HG02571 (cell line): ENCODE measurements around the gene BAZ1B.
"Not testable (repeated sequence)": the region's sequence is repeated elsewhere in the genome, so short reads cannot be mapped to it uniquely, and the experiment has no call there.

Experiments
- ATAC-seq: cut with Tn5 transposase; IDR thresholded peaks from one replicate; pipeline ENCODE4 v1.9.1; 2021; ENCODE audit warnings: mild to moderate bottlenecking, moderate library complexity; ENCODE audit not compliant: unreplicated experiment

BAZ1B gene

GRCh38 chr7:73429622-73430505, 92.2 kb downstream of the BAZ1B start:
- no peak for ATAC-seq

DNA sequence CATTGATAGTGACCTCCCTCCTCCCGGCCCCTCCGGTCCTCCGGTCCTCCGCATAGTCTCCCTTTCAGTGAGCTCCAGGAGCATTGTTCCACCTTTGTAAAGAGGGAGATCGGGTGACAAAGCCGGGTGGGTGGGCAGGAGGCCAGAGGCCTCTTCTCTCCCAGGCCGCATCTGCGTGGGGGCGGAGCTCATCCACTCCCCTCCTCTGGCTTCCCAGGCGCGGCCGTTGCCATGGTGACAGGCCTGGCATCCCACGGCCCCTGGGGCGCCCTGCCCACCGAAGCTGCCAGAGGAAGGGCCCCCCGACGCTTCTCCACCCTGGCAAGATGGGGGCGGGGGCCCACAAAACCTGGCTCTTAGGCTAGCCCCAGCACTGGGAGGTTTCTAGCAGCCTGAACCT, 92.9 kb downstream of the BAZ1B start:
- no peak for ATAC-seq

DNA sequence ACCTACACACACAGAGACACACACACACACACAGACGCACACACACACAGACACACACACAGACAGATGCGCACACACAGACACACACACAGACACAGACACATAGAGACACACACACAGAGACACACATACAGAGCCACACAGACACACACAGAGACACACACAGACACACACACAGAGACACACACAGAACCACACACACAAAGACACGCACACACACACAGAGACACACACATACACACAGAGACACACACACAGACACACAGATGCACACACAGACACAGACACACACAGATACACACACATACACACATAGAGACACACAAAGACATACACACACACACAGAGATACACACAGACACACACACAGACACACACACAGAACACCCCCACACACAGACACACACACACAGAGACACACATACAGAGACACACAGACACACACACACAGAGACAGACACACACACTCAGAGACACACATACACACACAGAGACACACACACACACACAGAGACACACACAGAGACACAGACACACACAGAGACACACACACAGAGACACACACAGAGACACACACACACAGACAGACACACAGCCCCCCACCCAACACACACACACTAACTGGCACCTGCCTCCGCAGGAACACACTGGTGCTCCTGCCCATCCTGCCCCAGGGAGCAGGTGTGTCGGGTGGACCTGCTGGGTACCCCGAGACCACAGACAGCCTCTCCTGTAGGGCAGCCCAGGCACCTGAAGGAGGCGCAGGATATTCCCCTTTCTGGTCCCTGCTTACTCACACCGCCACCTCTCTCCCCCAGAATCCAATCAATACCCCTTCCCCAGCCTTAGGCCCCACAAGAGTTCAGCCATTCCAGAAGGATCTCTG, 93.9 kb downstream of the BAZ1B start:
- no peak for ATAC-seq

GRCh38 chr7:73426016-73426415, 96.1 kb downstream of the BAZ1B start:
- ATAC-seq = no peak

GRCh38 chr7:73425356-73425983, 96.6 kb downstream of the BAZ1B start:
- ATAC-seq = no peak

DNA sequence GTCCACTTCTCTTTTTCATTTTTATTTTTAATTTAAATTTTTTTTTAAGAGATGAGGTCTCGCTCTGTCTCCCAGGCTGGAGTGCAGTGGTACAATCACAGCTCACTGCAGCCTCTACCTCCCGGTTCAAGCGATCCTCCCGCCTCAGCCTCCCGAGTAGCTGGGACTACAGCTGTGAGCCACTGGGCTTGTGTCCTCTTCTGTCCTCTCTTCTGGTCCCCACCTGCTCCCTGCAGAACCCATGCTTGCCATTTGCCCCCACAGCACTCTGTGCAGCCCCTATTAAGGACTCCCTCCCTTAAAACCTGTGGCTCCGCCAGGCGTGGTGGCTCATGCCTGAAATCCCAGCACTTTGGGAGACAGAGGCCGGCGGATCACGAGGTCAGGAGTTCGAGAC, 97.6 kb downstream of the BAZ1B start:
- no peak for ATAC-seq

DNA sequence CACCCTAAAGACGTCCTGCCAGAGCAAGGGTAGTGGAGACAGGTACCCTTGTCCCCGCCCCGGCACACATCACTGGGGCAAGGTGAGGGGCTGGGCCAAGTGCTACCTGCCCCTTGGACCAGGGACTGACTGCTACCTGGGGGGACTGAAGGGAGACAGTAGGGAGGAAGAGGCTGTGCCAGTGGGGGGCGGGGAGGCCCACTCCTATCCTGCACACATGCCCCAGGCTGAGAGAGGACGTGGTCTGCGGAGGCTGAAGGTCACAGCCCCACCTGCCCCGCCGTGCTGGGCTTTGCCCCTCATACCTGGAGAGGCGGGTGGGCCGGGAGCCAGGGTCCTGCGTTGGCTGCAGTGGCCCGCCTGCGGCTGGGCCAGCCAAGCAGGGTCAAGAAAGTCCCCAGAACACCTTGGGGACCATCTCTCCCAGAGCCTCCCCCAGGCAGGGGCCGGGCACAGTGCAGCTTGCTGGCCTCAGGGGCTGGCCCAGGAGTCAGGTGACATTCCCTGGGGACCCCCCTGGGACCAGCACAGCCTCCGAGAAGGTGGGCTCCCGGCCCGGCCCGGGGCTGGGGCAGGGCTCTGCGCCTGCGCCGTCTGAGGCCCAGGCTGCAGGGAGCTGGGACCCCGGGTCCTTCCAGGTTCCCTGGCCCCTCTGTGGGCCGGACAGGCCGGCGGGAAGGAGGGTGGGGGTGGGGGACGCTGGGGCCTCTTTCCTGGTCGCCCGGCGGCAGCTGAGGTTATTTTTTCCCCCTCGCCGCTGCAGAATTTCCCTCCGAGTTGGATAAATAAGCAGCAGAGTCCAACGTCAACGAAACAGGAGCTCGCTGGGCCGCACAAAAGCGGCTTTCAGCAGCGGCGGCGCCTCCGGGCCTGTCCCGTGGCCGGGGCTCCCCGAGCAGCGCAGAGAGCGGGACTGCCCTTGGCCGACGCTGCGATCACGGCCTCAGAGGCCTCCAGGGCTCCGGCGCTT, 98.3 kb downstream of the BAZ1B start:
- no peak for ATAC-seq

DNA sequence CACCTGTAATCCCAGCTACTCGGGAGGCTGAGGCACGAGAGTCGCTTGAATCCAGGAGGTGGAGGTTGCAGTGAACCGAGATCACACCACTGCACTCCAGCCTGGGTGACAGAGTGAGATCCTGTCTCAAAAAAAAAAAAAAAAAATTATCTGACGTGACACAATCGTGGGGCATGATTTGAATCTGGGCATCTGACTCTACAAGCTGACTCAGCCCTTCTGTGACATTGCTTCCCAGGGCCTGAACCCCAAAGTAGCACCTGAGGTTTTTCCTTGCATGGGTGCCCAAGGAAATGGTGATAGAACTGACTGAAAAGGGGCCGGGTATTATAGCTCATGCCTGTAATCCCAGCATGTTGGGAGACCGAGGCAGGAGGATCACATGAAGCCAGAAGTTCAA, 101.5 kb downstream of the BAZ1B start:
- ATAC-seq = not testable (repeated sequence)

DNA sequence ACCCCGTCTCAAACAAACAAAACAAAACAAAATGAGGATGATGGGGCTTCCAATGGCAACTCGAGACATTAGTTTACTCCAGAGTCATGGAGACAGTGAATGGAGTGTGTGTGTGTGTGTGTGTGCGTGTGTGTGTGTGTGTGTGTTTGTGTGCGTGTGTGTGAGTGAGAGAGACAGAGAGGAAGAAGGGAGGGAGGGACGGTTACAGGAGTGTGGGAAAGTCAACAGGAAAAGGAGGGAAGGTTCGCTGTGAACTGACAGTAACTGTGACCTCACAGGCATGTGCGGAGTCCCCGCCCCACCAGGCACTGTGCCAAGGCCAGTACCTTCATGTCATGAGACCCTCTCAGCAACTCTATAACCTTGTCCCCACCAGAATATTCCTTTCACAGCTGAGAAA, 102.1 kb downstream of the BAZ1B start:
- not testable (repeated sequence) for ATAC-seq

- ATAC-seq = no peak
Measured at GRCh38 chr7:73418113-73418703, 103.9 kb downstream of the BAZ1B start.

DNA sequence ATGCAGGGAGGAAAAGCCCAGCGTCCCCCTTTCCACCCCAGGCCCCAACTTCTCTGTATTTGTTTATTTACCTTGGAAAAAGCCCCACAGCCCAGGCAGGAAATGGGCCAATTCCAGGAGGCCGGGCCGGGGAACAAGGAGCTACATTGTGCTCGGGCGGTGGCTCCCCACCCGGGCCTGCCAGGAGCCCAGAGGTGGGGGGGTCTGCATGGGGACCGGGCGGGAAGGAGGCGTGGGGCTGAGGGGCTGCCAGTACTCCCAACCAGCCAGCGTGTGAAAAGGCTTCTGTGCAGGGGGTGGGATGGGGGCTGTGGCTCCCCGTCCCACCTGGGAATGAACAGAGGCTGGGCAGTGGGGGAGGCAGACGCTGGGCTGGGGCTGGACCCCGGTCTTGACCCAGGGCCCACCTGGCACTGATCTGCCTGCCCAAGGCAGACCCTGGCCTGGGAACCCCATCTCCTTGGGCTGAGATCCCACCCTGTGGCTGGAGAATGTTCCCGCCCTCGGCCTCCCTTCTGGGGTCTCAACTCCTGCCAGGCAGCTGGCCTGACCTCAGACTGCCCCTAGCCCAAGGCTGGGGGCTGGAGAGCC, 111.5 kb downstream of the BAZ1B start:
- not testable (repeated sequence) for ATAC-seq

- ATAC-seq = not testable (repeated sequence)
Measured at GRCh38 chr7:73404860-73405259, 117.2 kb downstream of the BAZ1B start.

- peak; percentile 74 for ATAC-seq
Measured at GRCh38 chr7:73399185-73400050, 122.7 kb downstream of the BAZ1B start.

DNA sequence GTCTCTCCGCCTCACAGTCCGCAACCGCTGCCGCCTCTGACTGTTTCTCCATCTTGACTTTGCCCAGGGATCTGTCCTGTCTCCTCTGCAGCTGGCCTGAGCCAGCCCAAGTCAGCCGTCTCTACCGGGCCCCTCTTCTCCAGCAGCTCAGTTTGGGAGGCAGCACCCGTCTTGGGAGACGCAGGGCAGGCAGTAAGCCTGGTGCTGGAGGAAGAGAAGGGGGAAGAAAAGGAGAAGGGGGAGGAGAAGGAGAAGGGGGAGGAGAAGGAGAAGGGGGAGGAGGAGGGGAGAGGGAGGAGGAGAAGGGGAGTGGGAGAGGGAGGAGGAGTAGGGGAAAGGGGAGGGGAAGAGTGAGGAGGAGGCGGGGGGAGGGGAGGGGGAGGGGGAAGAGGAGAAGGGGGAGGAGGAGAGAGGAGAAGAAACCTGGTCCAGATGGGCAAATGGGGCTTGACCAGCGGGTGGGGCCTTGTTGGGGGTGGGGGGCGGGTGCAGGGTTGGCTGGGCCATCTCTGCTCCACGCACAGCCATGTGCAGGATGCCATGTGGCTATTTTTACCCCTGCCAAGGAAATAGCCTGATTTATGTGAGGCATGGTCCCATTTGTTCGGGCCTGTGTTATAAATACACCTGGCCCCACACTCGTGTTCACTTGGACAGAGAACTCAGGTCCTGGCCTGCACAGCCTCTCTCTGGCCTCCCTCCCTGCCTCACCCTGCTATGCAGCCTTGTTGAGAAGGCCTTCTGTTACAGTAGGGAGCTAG, 124.4 kb downstream of the BAZ1B start:
- no peak for ATAC-seq

DNA sequence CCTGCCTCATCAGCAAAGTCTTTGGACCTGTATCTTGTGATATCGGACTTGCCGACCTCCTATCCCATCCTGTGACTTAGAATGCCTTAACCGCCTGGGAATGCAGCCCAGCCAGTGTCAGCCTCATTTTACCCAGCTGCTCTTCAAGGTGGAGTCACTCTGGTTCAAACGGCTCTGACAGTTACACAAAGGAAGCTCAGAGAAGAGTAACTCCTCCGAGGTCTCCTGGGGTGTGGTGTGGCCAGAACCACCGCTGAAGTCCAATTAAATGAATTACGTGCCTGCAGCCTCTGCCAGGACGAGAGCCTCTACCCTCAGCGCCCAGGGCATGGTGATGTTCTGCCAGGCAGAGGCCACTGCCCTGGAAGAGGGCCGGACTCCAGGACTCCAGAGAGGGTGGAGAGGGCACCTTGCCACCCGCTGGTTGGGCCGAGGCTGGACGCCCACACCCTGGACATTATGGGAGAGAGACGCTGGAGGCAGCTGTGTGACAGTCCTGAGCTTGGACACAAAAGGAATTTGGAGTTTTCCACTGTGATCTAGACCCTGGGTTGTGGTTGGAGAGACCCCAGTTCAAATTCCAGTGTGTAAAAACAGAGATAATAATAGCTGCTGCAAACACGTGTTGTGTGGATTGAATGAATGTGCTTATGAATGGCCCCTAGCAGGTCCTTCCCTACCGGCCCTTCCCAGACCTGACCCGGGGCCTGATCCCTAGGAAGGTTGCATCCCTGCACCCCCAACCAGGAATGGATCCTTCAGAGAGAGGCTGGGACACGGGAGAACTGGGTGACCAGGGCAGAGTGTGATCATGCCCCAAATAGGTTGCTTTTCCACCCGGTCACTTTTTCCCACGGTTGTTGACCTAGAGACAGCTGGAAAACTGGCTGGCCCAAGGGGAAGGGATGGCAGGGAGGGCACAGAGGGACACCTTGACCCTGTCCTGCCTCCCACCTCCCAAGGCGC, 126.3 kb downstream of the BAZ1B start:
- no peak for ATAC-seq

- ATAC-seq = no peak
Measured at GRCh38 chr7:73394422-73394821, 127.7 kb downstream of the BAZ1B start.

GRCh38 chr7:73391396-73391795, 130.7 kb downstream of the BAZ1B start:
- ATAC-seq = no peak
